Suprapubic skin (tissue), 4 donors: Measurements from ENCODE around the gene NEK4. TPM values are rescaled to one million over a fixed set of nuclear protein-coding genes. Genes with fewer than 3 reads are reported as not detected.
"Not testable (repeated sequence)": the region's sequence is repeated elsewhere in the genome, so short reads cannot be mapped to it uniquely, and the experiment has no call there.

Source experiments
- DNase-seq, 2 donors: peaks; one replicate each; pipeline ENCODE4 v3.0.0-alpha.2; 2019; ENCODE audit warnings: low spot score in 2 of 2
- H3K27ac ChIP-seq: fragments of 200-600 bp; sonication (generic); one replicate; pipeline ENCODE4 v1.5.1; 2019
- H3K27me3 ChIP-seq: fragments of 200-600 bp; sonication (generic); one replicate; pipeline ENCODE4 v1.5.1; 2019
- H3K36me3 ChIP-seq: fragments of 200-600 bp; sonication (generic); one replicate; pipeline ENCODE4 v1.5.1; 2019
- H3K4me1 ChIP-seq: fragments of 200-600 bp; sonication (generic); one replicate; pipeline ENCODE4 v1.5.1; 2019
- H3K4me3 ChIP-seq: fragments of 200-600 bp; sonication (generic); one replicate; pipeline ENCODE4 v1.5.1; 2019; ENCODE audit warnings: mild to moderate bottlenecking
- H3K9me3 ChIP-seq: fragments of 200-600 bp; sonication (generic); one replicate; pipeline ENCODE4 v1.5.1; 2019
- EP300 ChIP-seq: sonication (generic); formaldehyde crosslinking; IDR thresholded peaks from one replicate; pipeline ENCODE4 v1.6.1; 2017; ENCODE audit warnings: antibody characterized with exemption
- POLR2A ChIP-seq, 2 donors: fragments of 450-650 bp; IDR thresholded peaks; one replicate each; pipeline ENCODE4 v1.6.1; 2017; ENCODE audit warnings: antibody characterized with exemption in 2 of 2, mild to moderate bottlenecking in 2 of 2, moderate library complexity in 2 of 2
- POLR2AphosphoS5 ChIP-seq, 3 donors: sonication (generic); formaldehyde crosslinking; IDR thresholded peaks; one replicate each; pipeline ENCODE4 v1.6.1; 2017; ENCODE audit warnings: antibody characterized with exemption in 3 of 3
- WGBS: methylation state at CpG from one replicate; pipeline ENCODE4 v1.1.5; 2018; 5-methylcytosine and 5-hydroxymethylcytosine counted together
- total RNA-seq, 4 donors: library from RNA; depleted of rRNA; stranded (reverse); fragments of >200 nt; gene quantifications; one replicate each; pipeline ENCODE4 v1.1.0, GENCODE V29; 2016
- TF ChIP-seq, protein P1 (sequence below), 2 donors: fragments of 200-600 bp in 1 of 2; fragments of 450-650 bp in 1 of 2; sonication (generic) in 1 of 2; IDR thresholded peaks; one replicate each; pipeline ENCODE4 v1.5.1; 2016 to 2019; ENCODE audit warnings: antibody characterized with exemption in 2 of 2, mild to moderate bottlenecking in 1 of 2, moderate library complexity in 1 of 2

The NEK4 gene
- total RNA-seq, 4 donors from 2014 or later, result 12.3 to 20.6 (median 15.5) TPM

DNA sequence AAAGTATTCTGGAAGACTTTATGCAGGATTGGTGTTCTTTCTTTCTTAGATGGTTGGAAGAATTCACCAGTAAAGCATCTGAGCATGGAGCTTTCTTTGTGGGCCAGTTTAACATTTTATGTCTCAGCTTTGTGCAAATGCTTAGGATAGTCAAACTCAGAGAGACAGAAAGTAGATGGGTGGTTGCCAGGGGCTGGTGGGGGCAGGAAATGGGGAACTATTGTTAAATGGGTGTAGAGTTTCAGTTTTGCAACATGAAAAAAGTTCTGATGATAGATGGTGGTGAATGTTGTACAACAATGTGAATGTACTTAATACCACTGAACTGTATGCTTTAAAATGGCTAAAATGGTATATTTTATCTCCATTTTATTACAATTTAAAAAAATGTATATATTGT lies 40.1 kb downstream of the NEK4 start:
- Histone ChIP-seq H3K9me3 (peaks cover 5% of the 10 kb centered on the region), H3K4me1 (no peaks in the 10 kb centered on the region), H3K4me3 (no peak overlapping the region), H3K36me3 (peaks cover 70% of the 10 kb centered on the region), H3K27ac (no peak overlapping the region), H3K27me3 (no peaks in the 10 kb centered on the region)
- no peak for DNase-seq
- TF ChIP-seq EP300 (no peak), POLR2A (IDR thresholded peaks at IDR 0.05) (no peak), POLR2AphosphoS5 (IDR thresholded peaks at IDR 0.05) (no peak)
- TF ChIP-seq, protein P1, sequence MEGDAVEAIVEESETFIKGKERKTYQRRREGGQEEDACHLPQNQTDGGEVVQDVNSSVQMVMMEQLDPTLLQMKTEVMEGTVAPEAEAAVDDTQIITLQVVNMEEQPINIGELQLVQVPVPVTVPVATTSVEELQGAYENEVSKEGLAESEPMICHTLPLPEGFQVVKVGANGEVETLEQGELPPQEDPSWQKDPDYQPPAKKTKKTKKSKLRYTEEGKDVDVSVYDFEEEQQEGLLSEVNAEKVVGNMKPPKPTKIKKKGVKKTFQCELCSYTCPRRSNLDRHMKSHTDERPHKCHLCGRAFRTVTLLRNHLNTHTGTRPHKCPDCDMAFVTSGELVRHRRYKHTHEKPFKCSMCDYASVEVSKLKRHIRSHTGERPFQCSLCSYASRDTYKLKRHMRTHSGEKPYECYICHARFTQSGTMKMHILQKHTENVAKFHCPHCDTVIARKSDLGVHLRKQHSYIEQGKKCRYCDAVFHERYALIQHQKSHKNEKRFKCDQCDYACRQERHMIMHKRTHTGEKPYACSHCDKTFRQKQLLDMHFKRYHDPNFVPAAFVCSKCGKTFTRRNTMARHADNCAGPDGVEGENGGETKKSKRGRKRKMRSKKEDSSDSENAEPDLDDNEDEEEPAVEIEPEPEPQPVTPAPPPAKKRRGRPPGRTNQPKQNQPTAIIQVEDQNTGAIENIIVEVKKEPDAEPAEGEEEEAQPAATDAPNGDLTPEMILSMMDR (IDR thresholded peaks at IDR 0.05), result no peak

DNA sequence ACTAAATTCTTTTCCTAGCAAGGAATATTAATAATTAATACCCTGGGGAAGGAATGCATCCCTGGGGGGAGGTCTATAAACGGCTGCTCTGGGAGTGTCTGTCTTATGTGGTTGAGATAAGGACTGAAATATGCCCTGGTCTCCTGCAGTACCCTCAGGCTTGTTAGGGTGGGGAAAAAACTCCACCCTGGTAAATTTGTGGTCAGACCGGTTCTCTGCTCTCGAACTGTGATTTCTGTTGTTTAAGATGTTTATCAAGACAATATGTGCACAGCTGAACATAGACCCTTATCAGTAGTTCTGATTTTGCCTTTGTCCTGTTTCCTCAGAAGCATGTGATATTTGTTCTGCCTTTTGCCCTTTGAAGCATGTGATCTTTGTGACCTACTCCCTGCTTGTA lies 42.0 kb downstream of the NEK4 start:
- H3K27ac ChIP-seq, DNase-seq, H3K4me3 ChIP-seq, H3K9me3 ChIP-seq, H3K4me1 ChIP-seq, H3K27me3 ChIP-seq: not testable (repeated sequence)
- H3K36me3 ChIP-seq, result peaks cover 53% of the 10 kb centered on the region
- 69% methylated on average over 3 of the region's 3 CpGs for WGBS

DNA sequence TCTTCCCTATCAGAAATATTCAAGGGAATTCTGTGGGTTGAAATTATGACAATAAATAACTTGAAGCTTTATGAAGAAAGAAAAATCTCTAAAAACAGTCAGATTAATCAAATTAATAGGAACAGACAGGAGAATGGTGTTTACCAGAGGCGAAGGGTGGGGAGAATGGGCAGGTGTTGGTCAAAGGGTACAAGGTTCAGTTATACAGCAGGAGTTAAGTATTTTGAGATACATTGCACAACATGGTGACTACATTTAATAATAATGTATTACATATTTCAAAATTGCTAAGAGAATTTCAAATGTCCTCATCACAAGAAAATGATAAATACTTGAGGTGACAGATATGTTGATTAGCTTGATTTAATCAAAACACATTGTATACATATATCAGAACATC lies 46.2 kb downstream of the NEK4 start:
- TF ChIP-seq POLR2A (IDR thresholded peaks at IDR 0.05) (no peak), EP300 (no peak), POLR2AphosphoS5 (IDR thresholded peaks at IDR 0.05) (no peak)
- TF ChIP-seq, protein P1 (IDR thresholded peaks at IDR 0.05), result no peak
- no peak overlapping the region for H3K27ac ChIP-seq
- no peaks in the 10 kb centered on the region for H3K4me1 ChIP-seq
- DNase-seq, result no peak
- H3K27me3 ChIP-seq, result no peaks in the 10 kb centered on the region
- no peak overlapping the region for H3K4me3 ChIP-seq
- 97% methylated on average over 1 of the region's 1 CpG for WGBS
- H3K36me3 ChIP-seq, result peaks cover 18% of the 10 kb centered on the region
- peaks cover 5% of the 10 kb centered on the region for H3K9me3 ChIP-seq

DNA sequence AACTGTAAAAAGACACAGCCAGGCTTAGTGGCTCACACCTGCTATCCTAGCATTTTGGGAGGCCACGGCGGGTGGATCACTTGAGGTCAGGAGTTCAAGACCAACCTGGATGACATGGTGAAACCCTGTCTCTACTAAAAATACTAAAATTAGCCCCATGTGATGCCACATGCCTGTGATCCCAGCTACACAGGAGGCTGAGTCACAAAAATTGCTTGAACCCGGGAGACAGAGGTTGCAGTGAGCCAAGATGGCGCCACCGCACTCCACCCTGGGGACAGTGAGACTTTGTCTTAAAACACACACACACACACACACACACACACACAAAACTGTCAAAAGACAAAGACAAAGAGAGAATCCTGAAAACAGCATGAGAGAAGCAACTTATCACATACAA lies 46.8 kb downstream of the NEK4 start:
- TF ChIP-seq POLR2AphosphoS5 (IDR thresholded peaks at IDR 0.05), result no peak
- TF ChIP-seq, protein P1 (IDR thresholded peaks at IDR 0.05), result no peak
- TF ChIP-seq POLR2A (IDR thresholded peaks at IDR 0.05), result no peak
- no peak for TF ChIP-seq EP300
- DNase-seq, result no peak
- 94% methylated on average over 5 of the region's 5 CpGs for WGBS
- Histone ChIP-seq H3K4me3 (no peak overlapping the region), H3K27me3 (no peaks in the 10 kb centered on the region), H3K36me3 (peaks cover 17% of the 10 kb centered on the region), H3K9me3 (peaks cover 5% of the 10 kb centered on the region), H3K27ac (no peak overlapping the region), H3K4me1 (no peaks in the 10 kb centered on the region)

DNA sequence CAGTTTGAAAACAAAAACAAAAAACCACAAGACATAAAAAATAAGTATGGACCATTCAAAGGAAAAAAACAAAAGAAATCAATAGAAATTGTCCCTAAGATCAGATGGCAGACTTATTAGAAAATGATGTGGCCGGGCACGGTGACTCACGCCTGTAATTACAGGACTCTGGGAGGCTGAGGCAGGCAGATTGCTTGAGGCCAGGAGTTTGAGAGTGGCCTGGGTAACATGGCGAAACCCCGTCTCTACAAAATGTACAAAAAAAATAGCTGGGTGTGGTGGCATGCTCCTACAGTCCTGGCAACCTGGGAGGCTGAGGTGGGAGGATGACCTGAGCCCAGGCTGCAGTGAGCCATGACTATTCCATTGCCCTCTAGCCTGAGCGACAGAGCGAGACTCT lies 48.2 kb downstream of the NEK4 start:
- Histone ChIP-seq H3K4me3 (no peak overlapping the region), H3K9me3 (no peaks in the 10 kb centered on the region), H3K27ac (no peak overlapping the region), H3K27me3 (no peaks in the 10 kb centered on the region), H3K4me1 (no peaks in the 10 kb centered on the region), H3K36me3 (peaks cover 12% of the 10 kb centered on the region)
- DNase-seq, result no peak
- 90% methylated on average over 7 of the region's 7 CpGs for WGBS
- TF ChIP-seq EP300 (no peak), POLR2A (IDR thresholded peaks at IDR 0.05) (no peak), POLR2AphosphoS5 (IDR thresholded peaks at IDR 0.05) (no peak)
- TF ChIP-seq, protein P1 (IDR thresholded peaks at IDR 0.05), result no peak

DNA sequence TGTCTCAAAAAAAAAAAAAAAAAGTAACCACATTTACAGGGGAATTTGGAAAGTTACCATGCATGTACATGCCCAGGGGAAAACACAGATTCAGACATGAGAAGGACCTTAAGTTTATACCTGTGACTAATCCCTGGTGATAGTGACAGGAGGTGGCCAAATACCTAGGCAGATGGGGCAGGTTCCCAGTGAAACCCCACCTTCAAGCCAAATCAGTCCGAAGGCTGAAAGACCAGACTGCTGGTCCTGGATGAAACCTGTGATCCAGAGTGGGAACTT lies 49.1 kb downstream of the NEK4 start:
- Histone ChIP-seq H3K27me3 (no peaks in the 10 kb centered on the region), H3K9me3 (no peaks in the 10 kb centered on the region), H3K36me3 (peaks cover 12% of the 10 kb centered on the region), H3K27ac (no peak overlapping the region), H3K4me3 (no peak overlapping the region), H3K4me1 (no peaks in the 10 kb centered on the region)
- TF ChIP-seq EP300, result no peak
- TF ChIP-seq POLR2A (IDR thresholded peaks at IDR 0.05), result no peak
- TF ChIP-seq, protein P1 (IDR thresholded peaks at IDR 0.05), result no peak
- TF ChIP-seq POLR2AphosphoS5 (IDR thresholded peaks at IDR 0.05), result no peak
- no peak for DNase-seq
- 100% methylated on average over 1 of the region's 1 CpG for WGBS
